ENCODE results near the gene MYOM3.
"Not testable (repeated sequence)": the region's sequence is repeated elsewhere in the genome, so short reads cannot be mapped to it uniquely, and the experiment has no call there.

The MYOM3 gene

GRCh38 chr1:24022581-24023361, 89.2 kb downstream of the MYOM3 start:
- DNase-seq: no peak

DNA sequence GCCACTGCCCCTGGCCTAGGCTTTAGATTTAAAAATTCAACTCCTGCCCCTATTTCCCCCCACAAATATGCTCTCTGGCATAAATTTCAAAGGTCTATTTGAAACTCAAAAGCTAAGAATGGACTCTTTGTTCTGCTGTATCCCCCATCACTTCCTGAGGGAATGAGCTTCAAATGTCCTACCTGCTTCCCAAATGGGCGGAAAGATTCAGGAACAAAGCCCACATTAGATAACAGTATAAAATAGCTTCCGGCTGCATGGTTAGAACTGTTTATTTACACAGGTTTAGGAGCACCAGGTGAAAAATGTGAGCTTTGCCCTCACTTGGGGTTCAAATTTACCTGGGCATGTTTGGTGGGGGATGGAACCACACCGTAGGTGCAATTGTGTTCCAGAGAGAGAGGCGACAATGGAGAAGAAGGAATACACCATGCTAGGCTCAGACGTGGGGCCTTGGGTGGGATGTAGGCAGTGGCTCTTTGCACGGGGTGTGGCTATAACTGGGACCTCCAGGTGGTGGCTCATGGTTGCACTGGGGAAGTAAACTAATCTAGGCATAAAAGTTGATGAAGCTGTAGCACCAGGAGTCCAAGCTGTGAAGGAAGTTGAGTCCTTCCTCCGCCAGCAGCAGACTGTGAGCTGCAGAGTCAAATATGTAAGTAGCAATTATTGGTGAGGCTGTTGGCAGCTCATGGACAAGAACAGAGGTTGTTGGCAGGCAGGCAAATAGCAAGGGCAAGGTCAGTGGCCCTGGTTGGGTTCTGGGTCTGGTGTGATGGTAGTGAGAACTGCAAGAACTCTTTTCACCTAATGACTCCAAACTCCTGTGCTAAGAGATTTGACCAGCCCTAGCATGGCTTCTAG, 90.3 kb downstream of the MYOM3 start:
- DNase-seq: no peak

DNA sequence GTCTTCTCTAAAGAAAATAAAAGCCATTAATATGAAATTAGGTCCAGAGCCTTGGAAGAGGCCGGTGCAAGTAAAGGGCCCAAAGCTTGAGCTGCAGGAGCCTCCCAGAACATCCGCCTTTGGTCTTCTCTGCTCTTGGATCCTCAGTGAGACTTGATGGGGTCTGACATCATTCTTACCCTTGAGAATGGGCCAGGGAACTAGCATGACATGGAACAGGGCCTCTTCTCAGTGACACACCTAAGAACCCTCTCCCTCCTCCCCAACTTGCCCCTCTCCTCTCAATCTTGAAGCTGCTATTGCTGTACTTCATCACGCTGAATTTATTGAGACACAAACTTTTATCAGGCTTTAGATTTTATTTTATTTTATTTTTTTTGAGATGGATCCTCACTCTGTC, 91.5 kb downstream of the MYOM3 start:
- no peak for DNase-seq

- DNase-seq: no peak
Observed at GRCh38 chr1:24020025-24020424, 91.9 kb downstream of the MYOM3 start.

GRCh38 chr1:24018611-24019580, 93.0 kb downstream of the MYOM3 start:
- DNase-seq: no peak

GRCh38 chr1:24015221-24016210, 96.4 kb downstream of the MYOM3 start:
- DNase-seq: no peak

DNA sequence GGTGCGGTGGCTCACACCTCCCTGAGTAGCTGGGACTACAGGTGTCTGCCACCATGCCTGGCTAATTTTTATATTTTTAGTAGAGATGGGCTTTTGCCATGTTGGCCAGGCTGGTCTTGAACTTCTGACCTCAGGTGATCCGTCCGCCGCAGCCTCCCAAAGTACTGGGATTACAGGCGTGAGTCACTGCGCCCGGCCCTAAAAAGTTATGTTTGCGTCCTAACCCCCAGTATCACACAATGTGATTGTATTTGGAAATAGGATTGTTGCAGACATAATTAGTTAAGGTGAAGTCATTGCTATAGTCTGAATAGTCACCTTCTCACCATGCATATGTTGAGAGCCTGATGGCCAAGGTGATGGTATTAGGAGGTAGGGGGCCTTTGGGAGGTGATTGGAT, 99.1 kb downstream of the MYOM3 start:
- DNase-seq: not testable (repeated sequence)

- DNase-seq: no peak
Observed at GRCh38 chr1:24010650-24011049, 101.3 kb downstream of the MYOM3 start.

- no peak for DNase-seq
Observed at GRCh38 chr1:24009406-24009805, 102.5 kb downstream of the MYOM3 start.

- not testable (repeated sequence) for DNase-seq
Observed at GRCh38 chr1:24008574-24009184, 103.3 kb downstream of the MYOM3 start.

DNA sequence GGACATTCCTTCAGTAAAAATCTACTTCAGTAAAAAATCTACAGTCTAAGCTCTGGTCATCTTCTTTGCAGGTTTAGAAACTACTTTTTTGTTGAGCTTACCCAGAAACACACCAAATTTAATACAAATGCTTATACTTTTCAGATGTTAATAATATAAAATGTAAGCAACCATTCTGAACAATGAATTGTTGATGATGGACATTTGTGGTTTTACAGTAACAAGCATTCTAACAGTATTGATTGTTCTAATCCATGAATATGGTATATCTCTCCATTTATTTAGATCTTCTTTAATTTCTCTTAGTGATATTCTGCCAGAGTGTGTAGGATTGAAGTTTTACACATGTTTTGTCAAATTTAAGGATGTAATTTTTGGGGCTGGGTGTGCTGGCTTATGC, 104.9 kb downstream of the MYOM3 start:
- DNase-seq: no peak
